IPS DF 19.7 (cell line): Measurements from ENCODE around the gene NHLRC4.
"Not testable (repeated sequence)": the region's sequence is repeated elsewhere in the genome, so short reads cannot be mapped to it uniquely, and the experiment has no call there.

Experiments
- DNase-seq: peaks from one replicate; pipeline ENCODE4 v3.0.0-alpha.2; 2013; ENCODE audit warnings: low read depth, low spot score

The NHLRC4 gene

GRCh38 chr16:596736-597060 is 29.9 kb downstream of the NHLRC4 start:
- no peak for DNase-seq

- DNase-seq = not testable (repeated sequence)
Measured at GRCh38 chr16:597655-598054, 30.9 kb downstream of the NHLRC4 start.

- no peak for DNase-seq
Measured at GRCh38 chr16:598823-599739, 32.3 kb downstream of the NHLRC4 start.

- no peak for DNase-seq
Measured at GRCh38 chr16:600781-601180, 34.0 kb downstream of the NHLRC4 start.

- no peak for DNase-seq
Measured at GRCh38 chr16:603933-604332, 37.1 kb downstream of the NHLRC4 start.

- no peak for DNase-seq
Measured at GRCh38 chr16:606656-607307, 40.0 kb downstream of the NHLRC4 start.

GRCh38 chr16:608019-608418 is 41.2 kb downstream of the NHLRC4 start:
- no peak for DNase-seq

- DNase-seq = no peak
Measured at GRCh38 chr16:609316-609715, 42.5 kb downstream of the NHLRC4 start.

- DNase-seq = no peak
Measured at GRCh38 chr16:609984-610383, 43.2 kb downstream of the NHLRC4 start.

- no peak for DNase-seq
Measured at GRCh38 chr16:610513-611381, 43.9 kb downstream of the NHLRC4 start.

GRCh38 chr16:615122-615521 is 48.3 kb downstream of the NHLRC4 start:
- no peak for DNase-seq

- no peak for DNase-seq
Measured at GRCh38 chr16:616733-617586, 50.2 kb downstream of the NHLRC4 start.

GRCh38 chr16:617855-618254 is 51.0 kb downstream of the NHLRC4 start:
- no peak for DNase-seq
